HUES64 (cell line): ENCODE data around the gene YDJC.
A peak's percentile ranks its signal among the peaks of the same experiment; 100 is the strongest.

Experiments used
- H3K27ac ChIP-seq: 2 replicates; pipeline ENCODE4 v1.7.0; 2013; ENCODE audit warnings: low read depth, low read length, inconsistent platforms
- H3K27me3 ChIP-seq: 2 replicates; pipeline ENCODE4 v1.6.1; 2013; ENCODE audit warnings: mild to moderate bottlenecking, low read length; ENCODE audit not compliant: insufficient read depth
- H3K36me3 ChIP-seq: 2 replicates; pipeline ENCODE4 v1.6.1; 2013; ENCODE audit warnings: mild to moderate bottlenecking, low read length; ENCODE audit not compliant: insufficient read depth
- H3K4me1 ChIP-seq: 2 replicates; pipeline ENCODE4 v1.6.1; 2013; ENCODE audit warnings: mild to moderate bottlenecking, low read length, moderate library complexity; ENCODE audit not compliant: insufficient read depth
- H3K4me3 ChIP-seq: 2 replicates; pipeline ENCODE4 v1.5.1; 2013; ENCODE audit warnings: mild to moderate bottlenecking, low read length, moderate library complexity
- H3K9ac ChIP-seq: 2 replicates; pipeline ENCODE4 v1.6.1; 2013; ENCODE audit warnings: mild to moderate bottlenecking, low read depth, low read length
- H3K9me3 ChIP-seq: 2 replicates; pipeline ENCODE4 v1.6.1; 2013; ENCODE audit warnings: low read depth, low read length; ENCODE audit not compliant: insufficient read depth
- WGBS: fragments of 150-250, 120-280 bp; methylation state at CpG from one replicate; pipeline ENCODE4 v1.1.7; 2013; ENCODE audit warnings: missing lambda C conversion rate; 5-methylcytosine and 5-hydroxymethylcytosine counted together

Gene YDJC

DNA sequence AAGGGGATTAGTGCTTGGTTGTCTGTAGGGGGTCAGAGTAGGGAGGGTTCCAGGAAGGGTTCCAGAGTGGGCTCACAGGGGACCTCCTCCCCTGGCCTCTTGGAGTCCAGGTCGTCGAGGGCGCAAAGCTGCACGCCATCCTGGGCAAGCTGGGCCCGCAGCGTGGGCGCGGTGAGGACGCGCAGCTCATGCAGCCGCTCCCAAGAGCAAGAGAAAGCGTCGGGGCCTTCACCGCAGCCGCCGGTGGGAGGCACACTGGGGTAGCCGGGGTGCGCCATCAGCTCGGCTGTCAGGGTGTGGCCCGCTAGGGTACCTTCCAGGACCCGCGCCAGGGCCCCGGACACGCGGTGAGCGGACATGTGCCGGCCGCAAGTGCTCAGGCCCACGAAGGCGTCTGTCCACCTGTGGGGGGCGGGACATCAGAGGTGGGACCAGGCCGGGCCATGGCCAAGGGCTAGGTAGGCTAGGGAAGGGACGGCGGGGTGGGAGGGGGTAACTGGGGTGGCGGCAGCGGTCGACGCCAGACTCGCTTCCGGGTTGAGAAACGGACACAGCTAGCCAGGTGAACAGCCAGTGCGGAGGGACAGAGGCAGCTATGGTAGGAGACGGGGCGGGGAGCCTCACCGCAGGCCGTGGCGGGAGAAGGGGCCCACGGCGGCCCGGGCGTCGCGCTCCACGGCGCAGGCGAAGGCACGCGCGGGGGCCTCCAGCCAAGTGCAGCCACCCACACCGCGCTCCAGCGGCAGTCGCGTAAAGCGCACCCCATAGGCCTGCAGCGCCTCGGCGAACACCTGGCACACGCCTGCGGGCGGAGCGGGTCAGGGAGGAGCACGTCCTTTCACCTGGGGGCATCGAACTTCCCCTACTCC lies 1.2 kb downstream of the YDJC start:
- H3K9ac ChIP-seq: peak overlapping the region; percentile 92; the same call in 1 of the 2 replicates
- H3K9me3 ChIP-seq: no peaks in the 10 kb centered on the region
- peaks cover 16% of the 10 kb centered on the region for H3K36me3 ChIP-seq
- 94% methylated on average over 74 of the region's 74 CpGs for WGBS
- peak overlapping the region; percentile 80 for H3K4me3 ChIP-seq
- H3K27ac ChIP-seq: no peak overlapping the region
- H3K4me1 ChIP-seq: no peaks in the 10 kb centered on the region
- no peaks in the 10 kb centered on the region for H3K27me3 ChIP-seq

DNA sequence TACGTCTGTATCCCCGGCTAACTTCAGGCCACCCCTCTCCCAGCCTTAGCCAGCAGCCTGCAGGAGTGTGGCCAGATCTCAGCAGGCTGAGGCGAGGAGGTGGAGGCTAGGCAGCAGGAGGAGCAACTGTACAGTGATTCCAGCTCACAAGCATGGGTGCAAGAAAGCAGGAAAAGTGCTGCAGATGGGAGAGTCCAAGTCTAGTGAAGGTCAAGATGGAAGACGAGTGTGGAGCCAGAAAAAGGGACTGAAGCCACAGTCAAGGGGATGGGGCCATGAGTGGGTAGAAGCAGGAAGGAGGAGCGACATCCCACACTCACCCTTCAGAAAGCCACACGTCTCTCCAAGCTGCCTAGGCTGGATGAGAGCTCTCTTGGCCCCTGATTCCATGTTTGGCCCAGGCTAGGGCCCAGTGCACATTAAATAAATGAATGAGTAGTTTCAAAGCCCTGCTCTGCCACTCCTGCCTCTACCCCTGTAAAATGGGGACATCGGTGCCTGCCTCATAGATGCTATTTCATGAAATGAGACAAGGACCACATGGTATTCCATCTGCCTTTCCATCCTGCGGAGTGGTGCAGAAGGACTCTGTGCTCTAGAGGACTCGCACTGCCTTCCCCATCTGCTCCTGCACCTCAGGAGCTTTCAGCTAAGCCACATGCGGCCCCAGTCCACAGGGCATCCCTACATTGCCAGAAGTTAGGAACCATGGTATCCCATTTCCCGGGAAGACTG lies 2.9 kb downstream of the YDJC start:
- no peak overlapping the region for H3K9ac ChIP-seq
- no peaks in the 10 kb centered on the region for H3K9me3 ChIP-seq
- no peaks in the 10 kb centered on the region for H3K27me3 ChIP-seq
- peaks cover 31% of the 10 kb centered on the region for H3K36me3 ChIP-seq
- no peaks in the 10 kb centered on the region for H3K4me1 ChIP-seq
- WGBS: 91% methylated on average over 11 of the region's 11 CpGs
- H3K4me3 ChIP-seq: no peak overlapping the region
- no peak overlapping the region; the same call in 1 of the 2 replicates for H3K27ac ChIP-seq

DNA sequence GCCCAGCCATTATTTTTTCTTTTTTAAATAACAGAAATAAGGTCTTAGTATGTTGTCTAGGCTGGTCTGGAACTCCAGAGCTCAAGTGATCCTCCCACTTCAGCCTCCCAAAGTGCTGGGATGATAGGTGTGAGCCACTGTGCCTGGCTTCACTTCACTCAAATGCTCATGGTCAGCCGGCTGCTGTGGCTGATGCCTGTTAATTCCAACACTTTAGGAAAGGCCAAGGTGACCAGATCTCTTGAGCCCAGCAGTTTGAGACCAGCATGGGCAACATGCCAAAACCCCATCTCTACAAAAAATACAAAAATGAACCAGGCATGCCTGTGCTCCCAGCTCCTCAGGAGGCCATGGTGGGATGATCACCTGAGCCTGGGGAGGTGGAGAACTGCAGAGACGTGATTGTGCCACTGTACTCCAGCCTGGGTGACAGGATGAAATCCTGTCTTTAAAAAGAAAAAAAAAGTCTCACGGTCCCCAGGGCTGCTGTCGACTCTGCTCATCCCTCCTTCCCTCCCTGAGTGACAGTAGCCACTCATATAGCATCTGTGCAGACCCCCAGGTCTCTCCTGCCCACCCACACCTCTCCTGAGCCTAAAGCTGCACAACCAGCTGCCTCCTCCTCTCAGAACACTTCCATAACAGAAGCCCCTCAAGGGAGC lies 3.6 kb downstream of the YDJC start:
- Histone ChIP-seq H3K36me3 (peaks cover 32% of the 10 kb centered on the region), H3K4me3 (no peak overlapping the region), H3K27ac (no peak overlapping the region; the same call in 1 of the 2 replicates), H3K9me3 (no peaks in the 10 kb centered on the region), H3K4me1 (no peaks in the 10 kb centered on the region), H3K9ac (no peak overlapping the region), H3K27me3 (no peaks in the 10 kb centered on the region)
- WGBS: 70% methylated on average over 4 of the region's 4 CpGs

DNA sequence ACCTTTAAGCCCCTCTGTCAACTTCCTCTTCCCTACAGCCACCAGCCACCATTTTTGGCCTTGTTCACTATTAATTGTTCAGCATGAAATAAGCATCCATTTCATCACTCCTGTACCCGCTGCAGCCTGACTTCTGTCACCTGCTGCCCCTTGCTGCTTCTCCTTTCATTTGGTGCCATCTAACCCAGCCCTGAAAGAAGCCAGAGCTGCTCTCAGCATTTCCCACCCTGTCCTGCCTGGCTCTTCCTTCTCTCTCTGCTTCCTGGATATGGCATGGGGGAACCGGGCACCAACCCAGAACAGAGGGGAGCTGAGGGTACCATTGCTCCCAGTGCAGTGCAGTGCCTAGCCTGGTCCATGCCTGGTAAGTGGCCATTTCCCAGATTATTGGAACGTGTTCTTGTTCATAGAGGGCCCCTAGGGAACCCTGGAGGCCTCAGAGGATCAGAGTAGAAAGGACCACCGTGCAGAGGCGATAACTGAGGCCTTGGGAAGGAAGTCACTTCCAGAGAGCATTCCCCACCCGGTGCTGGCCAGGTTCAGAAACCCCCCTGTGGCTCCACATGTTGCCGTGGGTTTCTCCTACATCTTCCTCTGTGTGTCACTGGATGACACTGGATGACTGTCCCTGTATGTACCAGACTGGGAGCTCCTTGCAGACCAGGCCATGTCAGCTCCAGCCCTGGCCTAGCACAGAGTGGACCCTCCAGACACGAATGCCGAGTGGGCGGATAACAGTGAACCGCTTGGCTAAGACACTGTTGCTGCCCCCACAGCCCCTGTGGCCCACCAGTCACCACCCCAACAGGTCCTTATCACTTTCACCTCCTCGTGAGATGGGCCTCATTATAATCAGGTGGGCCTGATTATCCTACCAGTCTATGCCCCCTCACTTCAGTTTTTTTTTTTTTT lies 4.7 kb downstream of the YDJC start:
- Histone ChIP-seq H3K9ac (no peak overlapping the region), H3K4me3 (no peak overlapping the region), H3K36me3 (peaks cover 32% of the 10 kb centered on the region), H3K27me3 (no peaks in the 10 kb centered on the region), H3K4me1 (no peaks in the 10 kb centered on the region), H3K27ac (no peak overlapping the region), H3K9me3 (no peaks in the 10 kb centered on the region)
- whole genome bisulfite sequencing: 92% methylated on average over 12 of the region's 12 CpGs

DNA sequence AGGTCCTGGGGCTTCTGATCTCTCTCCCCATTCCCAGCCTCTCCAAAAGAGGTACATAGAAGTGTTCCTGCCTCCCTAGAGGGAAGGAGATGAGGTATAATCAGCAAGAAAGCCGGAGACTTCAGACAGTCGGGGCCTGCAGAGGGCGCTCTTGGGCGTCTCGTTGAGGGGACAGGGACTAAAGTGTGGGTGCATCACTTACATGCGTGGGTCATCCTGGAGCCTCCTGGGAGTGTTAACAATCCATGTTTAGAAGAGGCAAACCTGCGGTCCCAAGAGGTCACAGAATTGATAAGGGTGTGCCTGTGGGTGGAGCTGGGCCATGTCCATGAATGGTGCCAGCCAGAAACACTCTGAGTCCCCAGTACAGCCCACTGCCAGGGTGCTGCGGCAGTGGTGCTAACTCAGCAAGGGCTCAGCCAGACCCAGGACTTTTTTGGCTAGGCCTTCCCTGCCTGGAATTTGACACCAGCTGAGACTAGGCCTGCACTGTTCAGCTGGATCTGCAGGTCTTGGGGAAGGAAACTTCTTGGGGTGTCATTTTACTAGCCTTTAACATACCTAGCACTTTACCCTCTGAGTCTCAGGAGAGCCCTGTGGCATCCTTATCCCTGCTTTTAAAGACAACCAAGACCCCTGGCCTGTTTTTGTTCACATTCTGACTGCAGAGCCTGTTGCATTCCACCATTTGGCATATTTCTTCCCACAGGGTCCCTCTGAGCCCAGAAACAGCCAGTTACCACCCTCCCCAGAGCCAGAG lies 5.5 kb downstream of the YDJC start:
- no peaks in the 10 kb centered on the region for H3K4me1 ChIP-seq
- H3K36me3 ChIP-seq: peaks cover 32% of the 10 kb centered on the region
- no peak overlapping the region for H3K9ac ChIP-seq
- H3K27me3 ChIP-seq: no peaks in the 10 kb centered on the region
- H3K4me3 ChIP-seq: no peak overlapping the region
- WGBS: 68% methylated on average over 8 of the region's 8 CpGs
- H3K9me3 ChIP-seq: no peaks in the 10 kb centered on the region
- 0 out of 2 replicates have a peak overlapping the region, but pooled peaks have one; percentile 28 for H3K27ac ChIP-seq

DNA sequence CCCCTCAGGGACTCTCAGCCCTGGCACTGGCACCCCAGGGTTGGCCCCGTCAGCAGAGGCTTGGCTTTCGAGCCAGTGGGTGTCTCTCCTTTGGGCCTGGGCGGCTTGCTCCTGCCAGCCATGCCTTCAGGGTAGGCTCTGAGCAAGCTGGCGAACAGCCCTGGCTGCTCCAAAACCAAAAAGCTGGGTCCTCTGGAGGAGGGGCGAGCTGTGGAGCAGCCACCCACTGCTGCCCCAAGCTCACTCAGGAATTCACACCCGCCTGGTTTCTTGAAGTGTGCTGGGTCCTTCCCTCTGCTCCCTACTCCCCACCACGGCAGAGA lies 6.2 kb downstream of the YDJC start:
- H3K4me1 ChIP-seq: no peaks in the 10 kb centered on the region
- WGBS: 94% methylated on average over 7 of the region's 7 CpGs
- no peaks in the 10 kb centered on the region for H3K27me3 ChIP-seq
- H3K9me3 ChIP-seq: no peaks in the 10 kb centered on the region
- 0 out of 2 replicates have a peak overlapping the region, but pooled peaks have one; percentile 21 for H3K27ac ChIP-seq
- peaks cover 32% of the 10 kb centered on the region for H3K36me3 ChIP-seq
- no peak overlapping the region for H3K4me3 ChIP-seq
- H3K9ac ChIP-seq: no peak overlapping the region

DNA sequence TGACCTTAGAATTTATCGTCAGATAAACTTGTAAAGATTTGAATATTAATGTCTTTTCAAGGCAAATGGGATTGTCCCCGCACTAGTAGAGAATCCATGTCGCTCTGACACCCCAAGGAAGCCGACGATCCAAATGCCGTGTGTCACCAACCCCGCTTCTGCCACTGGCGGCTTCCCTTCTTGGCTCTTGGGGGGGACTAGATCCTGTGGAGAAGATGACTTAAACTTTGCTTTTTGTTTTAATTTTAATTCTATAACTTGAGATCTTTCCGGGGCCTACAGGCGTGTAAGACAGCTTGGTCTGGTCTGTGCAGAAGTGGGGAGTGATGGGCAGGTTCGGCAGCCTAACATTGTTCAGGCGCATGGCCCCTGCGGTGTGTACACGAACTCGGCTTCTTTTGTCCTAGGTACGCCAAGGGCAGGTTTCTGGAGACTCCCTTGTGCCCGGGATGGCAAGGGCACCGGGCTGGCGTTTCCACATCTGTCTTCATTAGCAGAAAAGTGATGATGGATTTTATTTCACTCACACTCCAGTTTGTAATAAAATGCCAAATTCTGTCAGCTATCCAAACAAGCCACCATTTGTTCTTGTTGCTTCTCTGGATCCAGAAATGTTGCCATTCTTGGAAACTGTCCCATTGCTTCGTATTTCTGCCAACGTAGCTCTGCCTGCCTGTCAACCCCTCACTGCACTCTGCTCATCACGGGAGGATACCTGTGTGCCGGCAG lies 6.7 kb downstream of the YDJC start:
- no peak overlapping the region for H3K27ac ChIP-seq
- peaks cover 28% of the 10 kb centered on the region for H3K36me3 ChIP-seq
- H3K27me3 ChIP-seq: no peaks in the 10 kb centered on the region
- no peak overlapping the region for H3K9ac ChIP-seq
- 96% methylated on average over 23 of the region's 23 CpGs for WGBS
- no peaks in the 10 kb centered on the region for H3K9me3 ChIP-seq
- no peaks in the 10 kb centered on the region for H3K4me1 ChIP-seq
- H3K4me3 ChIP-seq: no peak overlapping the region

DNA sequence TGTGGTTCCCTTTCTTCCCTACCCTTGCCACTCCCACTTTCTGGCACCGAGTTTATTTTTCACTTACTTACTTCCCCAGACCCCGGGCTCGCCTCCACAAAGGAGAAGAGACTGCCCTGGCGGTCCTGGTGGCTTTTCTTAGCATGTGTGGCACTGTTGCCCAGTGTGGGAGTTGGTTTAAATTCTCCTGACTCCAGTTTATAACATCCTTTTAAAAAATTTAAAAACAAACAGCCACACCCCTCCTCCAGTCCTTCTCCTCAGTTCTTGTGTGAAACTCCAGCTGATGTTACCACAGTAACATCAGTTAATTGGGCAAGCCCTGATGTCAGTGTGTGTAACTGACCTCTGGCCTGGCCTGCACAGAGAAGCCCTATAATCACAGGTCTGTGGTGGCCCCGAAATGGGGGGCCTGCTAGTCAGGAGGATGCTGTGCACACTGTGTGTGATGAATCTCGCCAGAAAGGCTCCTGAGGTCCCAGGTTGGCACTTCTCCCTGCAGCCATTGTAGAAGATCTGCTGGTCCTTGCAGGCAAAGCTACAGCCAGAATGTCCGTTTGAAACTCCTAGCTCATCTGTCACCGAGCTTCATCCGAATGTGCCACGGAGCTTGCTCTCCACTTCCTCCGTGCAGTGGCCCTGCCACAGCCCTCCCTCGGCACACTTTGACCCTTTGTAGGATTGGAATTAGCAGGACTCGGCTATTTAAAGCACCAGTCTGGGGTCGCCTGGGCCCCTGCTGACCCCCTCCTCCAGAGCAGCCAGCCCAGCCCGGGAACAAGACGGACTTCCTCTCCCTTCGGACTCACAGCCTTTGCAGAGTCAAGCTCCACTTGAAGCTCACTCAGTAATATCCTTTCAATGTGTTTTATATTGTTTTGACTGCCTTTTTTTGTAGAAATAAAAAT lies 7.6 kb downstream of the YDJC start:
- Histone ChIP-seq H3K9ac (no peak overlapping the region), H3K4me3 (no peak overlapping the region), H3K4me1 (no peaks in the 10 kb centered on the region), H3K36me3 (peaks cover 20% of the 10 kb centered on the region), H3K27me3 (no peaks in the 10 kb centered on the region), H3K27ac (no peak overlapping the region), H3K9me3 (no peaks in the 10 kb centered on the region)
- WGBS: 92% methylated on average over 16 of the region's 17 CpGs

DNA sequence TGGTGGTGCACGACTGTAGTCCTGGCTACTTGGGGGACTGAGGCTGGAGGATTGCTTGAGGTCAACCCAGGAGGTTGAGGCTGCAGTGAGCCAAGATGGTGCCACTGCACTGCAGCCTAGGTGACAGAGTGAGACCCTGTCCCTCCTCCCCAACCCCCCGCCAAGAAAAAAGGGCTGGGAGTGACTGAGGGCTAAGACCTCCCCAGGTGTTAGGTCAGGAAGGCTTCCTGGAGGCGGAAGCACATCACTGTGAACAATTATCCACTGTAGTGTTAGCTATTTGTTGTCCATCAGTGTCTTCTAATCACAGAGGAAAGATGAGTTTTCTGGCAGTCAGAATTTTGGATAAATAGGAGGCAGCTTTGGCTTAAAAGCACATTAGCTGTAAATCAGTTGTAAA lies 8.8 kb downstream of the YDJC start:
- Histone ChIP-seq H3K4me3 (no peak overlapping the region), H3K9me3 (no peaks in the 10 kb centered on the region), H3K36me3 (peaks cover 18% of the 10 kb centered on the region), H3K27ac (no peak overlapping the region), H3K27me3 (no peaks in the 10 kb centered on the region), H3K9ac (no peak overlapping the region), H3K4me1 (no peaks in the 10 kb centered on the region)
- 91% methylated on average over 3 of the region's 3 CpGs for WGBS
